ENCODE data around the gene POU3F2.

DNA sequence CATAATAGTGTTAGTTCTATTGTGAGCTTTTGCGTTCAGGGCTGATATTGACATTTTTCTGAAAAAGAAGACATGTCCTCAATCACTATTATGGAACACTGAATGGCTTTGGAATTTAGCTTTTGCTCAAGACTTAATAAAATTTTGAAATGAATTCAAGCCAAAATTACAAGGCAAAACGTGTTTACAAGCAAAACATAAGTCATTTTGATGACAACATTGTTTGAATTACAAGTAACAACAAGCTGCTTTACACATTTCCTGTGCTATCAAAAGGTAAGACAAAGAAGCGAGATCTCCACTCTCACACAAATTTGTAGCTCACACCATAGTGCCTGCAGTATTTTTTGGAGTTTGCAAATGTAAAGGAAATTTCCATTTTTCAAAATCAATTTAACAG lies 37.4 kb downstream of the POU3F2 start:
- TF ChIP-seq, protein P1, sequence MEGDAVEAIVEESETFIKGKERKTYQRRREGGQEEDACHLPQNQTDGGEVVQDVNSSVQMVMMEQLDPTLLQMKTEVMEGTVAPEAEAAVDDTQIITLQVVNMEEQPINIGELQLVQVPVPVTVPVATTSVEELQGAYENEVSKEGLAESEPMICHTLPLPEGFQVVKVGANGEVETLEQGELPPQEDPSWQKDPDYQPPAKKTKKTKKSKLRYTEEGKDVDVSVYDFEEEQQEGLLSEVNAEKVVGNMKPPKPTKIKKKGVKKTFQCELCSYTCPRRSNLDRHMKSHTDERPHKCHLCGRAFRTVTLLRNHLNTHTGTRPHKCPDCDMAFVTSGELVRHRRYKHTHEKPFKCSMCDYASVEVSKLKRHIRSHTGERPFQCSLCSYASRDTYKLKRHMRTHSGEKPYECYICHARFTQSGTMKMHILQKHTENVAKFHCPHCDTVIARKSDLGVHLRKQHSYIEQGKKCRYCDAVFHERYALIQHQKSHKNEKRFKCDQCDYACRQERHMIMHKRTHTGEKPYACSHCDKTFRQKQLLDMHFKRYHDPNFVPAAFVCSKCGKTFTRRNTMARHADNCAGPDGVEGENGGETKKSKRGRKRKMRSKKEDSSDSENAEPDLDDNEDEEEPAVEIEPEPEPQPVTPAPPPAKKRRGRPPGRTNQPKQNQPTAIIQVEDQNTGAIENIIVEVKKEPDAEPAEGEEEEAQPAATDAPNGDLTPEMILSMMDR (IDR thresholded peaks at IDR 0.05) = no peak
- no peak for TF ChIP-seq POLR2AphosphoS5 (IDR thresholded peaks at IDR 0.05)
- TF ChIP-seq POLR2A (IDR thresholded peaks at IDR 0.05; ENCODE audit: low read depth) = no peak
